Sciatic nerve (tissue), 2 donors: ENCODE results near the gene HHIP. TPM values are rescaled to one million over a fixed set of nuclear protein-coding genes. Genes with fewer than 3 reads are reported as not detected.
A peak's percentile ranks its signal among the peaks of the same experiment; 100 is the strongest.
"Not testable (repeated sequence)": the region's sequence is repeated elsewhere in the genome, so short reads cannot be mapped to it uniquely, and the experiment has no call there.

Experiments
- ATAC-seq: fragments of 200-7000 bp; cut with Tn5 transposase; one replicate; pipeline ENCODE4 v1.9.1; 2020; ENCODE audit warnings: mild to moderate bottlenecking, moderate library complexity
- DNase-seq: peaks from one replicate; pipeline ENCODE4 v3.0.0-alpha.2; 2020; ENCODE audit warnings: low spot score
- intact Hi-C: fragments of 100-400 bp; cut with DNase I; formaldehyde crosslinking; loops from one replicate; pipeline ENCODE4 v1.14.2; 2022
- total RNA-seq: library from RNA; stranded (reverse); fragmentation: NEBNext Ultra II Directional; extraction: Animal tissue kit (Norgen Biotek cat#: 25700); gene quantifications from one replicate; pipeline ENCODE4 v1.2.1, GENCODE V29; 2021
- donor health status: DM: no; HTN: no; CAD: no.
- donor health status: DM: no; HTN: no; CAD: no.

The HHIP gene
- total RNA-seq, 1 donor from 2014 or later, result 7.8 TPM

GRCh38 chr4:144732584-144733428, 86.8 kb downstream of the HHIP start:
- intact Hi-C loops, result no loop called here
- DNase-seq, result no peak
- no peak for ATAC-seq

- DNase-seq (no peak), ATAC-seq (no peak)
- intact Hi-C loops, result no loop called here
These were observed 87.6 kb downstream of the HHIP start for GRCh38 chr4:144733566-144733965.

GRCh38 chr4:144734522-144734921, 88.6 kb downstream of the HHIP start:
- ATAC-seq (no peak), DNase-seq (no peak)

GRCh38 chr4:144738649-144739048, 92.7 kb downstream of the HHIP start:
- ATAC-seq, result no peak
- DNase-seq, result no peak
- intact Hi-C loops, result no loop called here

More at GRCh38 chr4:144734522-144734921, 88.6 kb downstream of the HHIP start:
- intact Hi-C loops, result no loop called here

GRCh38 chr4:144739511-144740033, 93.6 kb downstream of the HHIP start:
- DNase-seq (no peak), ATAC-seq (no peak)
- intact Hi-C loops, result no loop called here

GRCh38 chr4:144740316-144740715, 94.4 kb downstream of the HHIP start:
- DNase-seq, result no peak
- intact Hi-C loops, result no loop called here
- no peak for ATAC-seq

GRCh38 chr4:144748814-144749555, 103.0 kb downstream of the HHIP start:
- intact Hi-C loops, result no loop called here
- DNase-seq (no peak), ATAC-seq (no peak)

GRCh38 chr4:144750348-144750747, 104.4 kb downstream of the HHIP start:
- ATAC-seq, result no peak
- DNase-seq, result no peak
- intact Hi-C loops, result no loop called here

GRCh38 chr4:144754562-144755410, 108.8 kb downstream of the HHIP start:
- DNase-seq, result no peak
- intact Hi-C loops, result no loop called here
- no peak for ATAC-seq

GRCh38 chr4:144757969-144758368, 112.0 kb downstream of the HHIP start:
- intact Hi-C loops, result no loop called here
- ATAC-seq, result no peak

GRCh38 chr4:144768809-144769208, 122.9 kb downstream of the HHIP start:
- ATAC-seq, intact Hi-C loops, DNase-seq: not testable (repeated sequence)

More at GRCh38 chr4:144757969-144758368, 112.0 kb downstream of the HHIP start:
- DNase-seq, result no peak

GRCh38 chr4:144778364-144778763, 132.4 kb downstream of the HHIP start:
- intact Hi-C loops, result no loop called here
- ATAC-seq, result no peak

GRCh38 chr4:144782345-144782744, 136.4 kb downstream of the HHIP start:
- ATAC-seq (peak; percentile 66), DNase-seq (no peak)
- intact Hi-C loops, result no loop called here

More at GRCh38 chr4:144778364-144778763, 132.4 kb downstream of the HHIP start:
- no peak for DNase-seq

- ATAC-seq (no peak), DNase-seq (no peak)
- intact Hi-C loops, result no loop called here
These were observed 140.0 kb downstream of the HHIP start for GRCh38 chr4:144785961-144786360.

- DNase-seq (no peak), ATAC-seq (peak; percentile 85)
- intact Hi-C loops, result no loop called here
These were observed 141.7 kb downstream of the HHIP start for GRCh38 chr4:144787365-144788258.

- DNase-seq (no peak), ATAC-seq (peak; percentile 78)
- intact Hi-C loops, result no loop called here
These were observed 142.5 kb downstream of the HHIP start for GRCh38 chr4:144788469-144788868.

- DNase-seq, ATAC-seq, intact Hi-C loops: not testable (repeated sequence)
These were observed 146.0 kb downstream of the HHIP start for GRCh38 chr4:144791933-144792332.
